HG02678 (cell line): ENCODE measurements around the gene GUSB.
"Not testable (repeated sequence)": the region's sequence is repeated elsewhere in the genome, so short reads cannot be mapped to it uniquely, and the experiment has no call there.

Experiments
- ATAC-seq: cut with Tn5 transposase; IDR thresholded peaks from one replicate; pipeline ENCODE4 v1.9.1; 2021; ENCODE audit warnings: mild to moderate bottlenecking, moderate library complexity; ENCODE audit not compliant: unreplicated experiment

The GUSB gene

DNA sequence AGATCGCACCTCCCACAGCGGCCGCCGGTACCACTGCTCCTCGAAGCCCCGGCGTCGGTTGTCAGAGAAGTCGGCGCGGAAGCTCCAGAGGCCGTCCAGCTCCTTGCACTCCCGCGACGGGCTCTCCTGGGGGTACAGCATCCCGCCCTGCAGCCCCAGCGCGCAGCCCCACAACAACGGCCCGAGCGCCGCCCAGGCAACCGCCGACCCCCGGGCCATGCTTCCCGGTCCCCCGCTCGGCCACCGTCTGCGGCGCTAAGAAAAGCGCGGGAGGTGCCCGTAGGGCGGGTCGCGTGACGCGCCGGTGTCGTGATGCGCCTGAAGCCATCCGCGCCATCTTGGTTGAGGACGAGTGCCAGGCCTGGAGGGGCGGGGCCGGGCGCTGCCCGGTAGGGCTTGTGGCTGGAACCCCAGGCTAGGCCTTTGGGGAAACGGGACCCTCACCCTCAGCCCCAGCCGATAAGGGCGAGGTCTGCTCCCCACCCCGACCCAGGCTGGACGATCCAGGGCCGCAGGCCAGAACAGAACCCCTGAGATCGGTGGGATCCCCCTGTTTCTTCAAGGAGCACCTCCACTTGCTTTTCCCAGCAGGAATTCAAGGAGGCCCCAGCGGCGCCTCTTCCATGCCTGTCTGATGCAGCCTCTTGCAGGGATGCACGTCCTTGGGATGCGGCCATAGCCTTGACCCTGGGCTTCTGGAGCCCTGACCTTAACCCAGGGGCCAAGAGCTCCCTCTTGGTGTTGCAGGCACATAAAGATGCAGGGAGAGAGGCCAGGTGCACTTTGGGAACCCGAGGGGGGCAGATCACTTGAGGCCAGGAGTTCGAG lies at the start of gene GUSB:
Gene GUSB, minus strand, starts transcription at position 249 of the 828 bp plus-strand sequence. Its CDS starts 30 bp downstream, at position 219.
- ATAC-seq, result peak; percentile 88

DNA sequence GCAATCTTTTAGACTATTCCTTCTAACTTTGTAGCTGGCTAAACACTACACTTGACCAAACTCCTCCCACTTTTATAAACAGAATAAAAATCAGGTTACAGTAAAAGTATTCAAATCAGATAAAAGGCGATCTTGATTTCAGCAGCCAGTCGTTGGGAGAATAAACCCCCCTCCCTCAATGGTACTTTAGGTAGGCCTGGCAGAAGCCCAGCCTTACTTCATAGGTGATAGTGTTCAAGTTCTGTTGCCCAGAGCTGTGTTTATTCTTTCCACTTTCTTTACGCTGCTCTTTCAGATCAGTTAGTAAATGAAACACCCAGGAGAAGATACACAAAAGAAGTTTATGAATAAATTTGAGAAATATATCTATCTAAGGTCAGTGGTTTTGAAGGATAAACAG lies 46.3 kb upstream of the GUSB start:
- ATAC-seq, result not testable (repeated sequence)

DNA sequence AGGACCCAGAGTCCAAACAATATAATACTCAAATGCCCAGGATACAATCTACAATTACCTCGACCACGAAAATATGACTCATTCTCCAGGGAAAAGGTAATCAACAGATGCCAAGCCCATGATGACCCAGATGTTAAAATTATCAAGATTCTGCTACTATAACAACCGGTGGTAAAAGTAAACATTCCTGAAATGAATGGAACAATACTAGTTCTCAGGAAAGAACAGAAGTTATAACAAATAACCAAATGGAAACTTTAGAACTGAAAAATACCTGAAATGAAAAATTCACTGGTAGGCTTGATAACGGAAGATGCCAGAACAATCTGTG lies 34.1 kb upstream of the GUSB start:
- ATAC-seq, result no peak

GRCh38 chr7:66015440-66016130 lies 33.6 kb upstream of the GUSB start:
- ATAC-seq, result no peak

GRCh38 chr7:66013938-66014337 lies 31.9 kb upstream of the GUSB start:
- no peak for ATAC-seq

DNA sequence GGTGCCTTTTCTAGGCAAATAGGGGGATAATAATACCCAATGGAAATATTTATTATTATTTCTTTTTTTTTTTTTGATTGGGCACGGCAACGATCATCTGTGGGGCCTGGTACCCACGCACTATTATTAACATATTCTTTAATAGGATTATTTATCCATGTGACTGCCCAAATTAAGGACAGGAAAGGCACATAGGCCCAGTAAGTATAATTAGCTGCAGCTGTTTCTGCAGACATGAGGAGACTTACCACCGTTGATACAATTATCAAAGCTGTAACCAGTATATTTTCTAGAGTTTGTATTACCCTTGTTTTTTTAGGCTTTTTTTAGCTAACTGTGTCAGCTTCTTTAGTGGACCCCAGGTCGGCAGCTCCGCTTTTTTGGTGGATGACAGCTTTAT lies 25.2 kb upstream of the GUSB start:
- no peak for ATAC-seq

- not testable (repeated sequence) for ATAC-seq
Measured at GRCh38 chr7:66005115-66005671, 23.2 kb upstream of the GUSB start.

DNA sequence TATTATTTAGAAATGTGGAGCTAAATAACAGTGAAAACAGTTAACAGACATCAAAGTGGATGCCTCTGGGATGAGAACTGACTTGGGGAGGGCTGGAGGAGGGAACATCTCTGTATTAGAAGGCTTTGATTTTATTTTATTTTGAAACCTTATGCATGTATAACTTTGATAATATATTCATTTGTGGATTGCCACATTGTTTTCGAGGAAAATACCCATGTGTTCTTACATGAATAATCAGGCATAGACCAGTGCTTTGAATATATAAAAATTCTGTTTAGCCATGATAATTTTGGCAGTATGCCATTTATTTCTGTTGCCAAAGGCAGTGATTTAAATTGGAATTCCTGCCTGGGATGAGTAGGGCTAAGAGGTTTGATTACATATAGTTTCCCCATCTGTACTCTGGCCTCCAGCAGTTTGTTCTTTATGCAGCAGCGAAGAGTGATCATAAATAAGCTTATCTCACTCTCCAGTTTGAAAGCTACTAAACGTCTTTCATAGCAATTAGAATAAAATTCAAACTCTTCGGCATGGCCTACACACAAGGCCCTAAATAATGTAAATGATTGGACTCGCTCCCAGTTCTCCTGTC lies 18.9 kb upstream of the GUSB start:
- not testable (repeated sequence) for ATAC-seq

GRCh38 chr7:65994984-65995383 lies 13.0 kb upstream of the GUSB start:
- ATAC-seq, result not testable (repeated sequence)

- ATAC-seq, result no peak
Measured at GRCh38 chr7:65992526-65992925, 10.5 kb upstream of the GUSB start.

GRCh38 chr7:65991829-65992228 lies 9.8 kb upstream of the GUSB start:
- ATAC-seq, result not testable (repeated sequence)

DNA sequence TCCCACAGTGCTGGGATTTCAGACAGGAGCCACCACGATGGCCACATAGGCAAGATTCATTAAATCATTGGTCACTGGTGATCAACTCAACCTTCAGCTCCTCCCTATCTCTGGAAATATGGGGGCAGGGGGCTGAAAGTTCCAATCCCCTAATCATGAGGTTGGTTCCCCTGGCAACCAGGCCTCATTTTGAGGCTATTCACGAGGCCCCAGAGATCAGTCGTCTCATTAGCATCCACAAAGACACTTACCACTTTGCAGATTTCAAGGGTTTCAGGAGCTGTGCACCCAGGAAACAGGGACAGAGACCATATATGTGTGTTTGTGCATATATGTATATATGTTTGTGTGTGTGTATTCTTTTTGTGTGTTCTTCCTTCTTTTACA lies 7.7 kb upstream of the GUSB start:
- no peak for ATAC-seq

GRCh38 chr7:65988503-65988902 lies 6.5 kb upstream of the GUSB start:
- ATAC-seq, result not testable (repeated sequence)

DNA sequence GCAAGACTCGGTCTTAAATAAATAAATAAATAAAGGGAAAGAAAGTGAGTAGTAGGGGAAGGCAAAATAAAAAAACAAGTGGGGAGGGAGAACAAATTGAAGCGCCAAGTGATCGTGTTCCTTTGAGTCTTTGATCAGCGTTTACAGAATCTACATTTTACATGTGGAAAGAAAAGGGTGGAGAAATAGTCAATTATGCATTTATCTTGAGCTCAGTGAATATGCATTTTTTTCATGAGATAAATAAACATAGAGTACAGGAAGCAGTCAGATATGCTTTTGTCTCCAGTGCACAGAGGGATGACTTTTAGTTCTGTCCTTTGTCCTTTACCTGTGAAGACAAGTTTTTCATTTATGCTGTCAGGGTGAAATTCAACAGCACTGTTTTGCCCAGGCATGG lies 6.1 kb upstream of the GUSB start:
- no peak for ATAC-seq

DNA sequence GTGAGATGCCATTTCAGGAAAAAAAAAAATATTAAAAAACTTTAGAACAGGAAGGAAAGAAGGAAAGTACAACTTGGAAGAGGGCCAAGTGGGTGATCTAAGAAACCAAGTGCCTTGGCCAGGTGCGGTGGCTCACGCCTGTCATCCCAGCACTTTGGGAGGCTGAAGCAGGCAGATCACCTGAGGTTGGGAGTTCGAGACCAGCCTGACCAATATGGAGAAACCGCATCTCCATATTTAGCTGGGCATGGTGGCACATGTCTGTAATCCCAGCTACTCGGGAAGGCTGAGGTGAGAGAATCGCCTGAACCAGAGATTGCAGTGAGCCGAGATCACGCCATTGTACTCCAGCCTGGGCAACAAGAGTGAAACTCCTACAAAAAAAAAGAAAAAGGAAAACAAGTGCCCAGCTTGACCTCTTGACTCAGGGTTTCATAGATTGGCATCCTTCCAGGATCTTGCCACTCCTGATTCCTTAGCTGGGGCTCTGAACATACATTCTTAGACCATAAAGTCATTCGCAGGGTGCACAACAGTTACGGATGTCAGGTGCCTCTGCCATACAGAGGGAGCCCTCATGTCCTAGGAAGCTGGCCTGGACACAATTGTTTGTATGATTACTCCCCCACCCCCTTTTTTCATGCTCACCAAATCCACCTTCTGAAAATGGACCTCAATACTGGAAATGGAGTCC lies 2.1 kb upstream of the GUSB start:
- ATAC-seq, result no peak

GRCh38 chr7:65980478-65981250 lies 1.3 kb downstream of the GUSB start:
- peak; percentile 69 for ATAC-seq

DNA sequence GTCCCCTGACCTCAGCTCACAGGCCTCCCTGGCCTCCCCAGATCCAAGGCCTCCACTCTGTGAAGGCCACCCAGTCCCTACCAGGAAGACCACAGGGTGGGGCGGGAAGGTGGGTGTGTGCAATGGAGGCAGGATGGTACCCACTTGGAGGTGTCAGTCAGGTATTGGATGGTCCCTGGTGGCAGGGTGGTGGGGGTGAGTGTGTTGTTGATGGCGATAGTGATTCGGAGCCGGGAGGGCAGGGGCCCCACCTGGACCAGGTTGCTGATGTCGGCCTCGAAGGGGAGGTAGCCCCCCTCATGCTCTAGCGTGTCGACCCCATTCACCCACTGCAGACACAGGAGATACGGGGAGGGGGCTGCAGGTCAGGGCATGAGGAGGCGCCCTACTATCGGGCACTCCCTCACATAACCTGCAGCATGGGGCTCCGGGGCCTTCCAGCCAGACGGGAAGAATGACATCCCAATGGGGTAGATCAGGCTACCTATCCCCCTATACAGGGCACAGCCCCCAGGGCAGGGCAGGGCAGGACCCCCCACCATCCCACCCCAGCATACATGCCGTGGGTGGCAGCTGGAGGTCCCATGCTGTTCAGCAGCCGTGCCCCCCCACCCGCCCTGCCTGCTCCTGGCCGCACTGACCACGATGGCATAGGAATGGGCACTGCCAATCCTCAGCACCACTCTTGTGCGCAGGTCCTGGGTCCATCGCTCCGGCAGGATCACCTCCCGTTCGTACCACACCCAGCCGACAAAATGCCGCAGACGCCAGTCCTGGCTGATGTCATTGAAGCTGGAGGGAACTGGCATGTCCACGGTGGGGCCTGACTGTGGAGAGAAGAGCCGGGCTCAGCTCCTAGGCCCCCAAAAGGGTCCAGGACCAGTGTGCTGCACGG lies 2.2 kb downstream of the GUSB start:
- ATAC-seq, result no peak

DNA sequence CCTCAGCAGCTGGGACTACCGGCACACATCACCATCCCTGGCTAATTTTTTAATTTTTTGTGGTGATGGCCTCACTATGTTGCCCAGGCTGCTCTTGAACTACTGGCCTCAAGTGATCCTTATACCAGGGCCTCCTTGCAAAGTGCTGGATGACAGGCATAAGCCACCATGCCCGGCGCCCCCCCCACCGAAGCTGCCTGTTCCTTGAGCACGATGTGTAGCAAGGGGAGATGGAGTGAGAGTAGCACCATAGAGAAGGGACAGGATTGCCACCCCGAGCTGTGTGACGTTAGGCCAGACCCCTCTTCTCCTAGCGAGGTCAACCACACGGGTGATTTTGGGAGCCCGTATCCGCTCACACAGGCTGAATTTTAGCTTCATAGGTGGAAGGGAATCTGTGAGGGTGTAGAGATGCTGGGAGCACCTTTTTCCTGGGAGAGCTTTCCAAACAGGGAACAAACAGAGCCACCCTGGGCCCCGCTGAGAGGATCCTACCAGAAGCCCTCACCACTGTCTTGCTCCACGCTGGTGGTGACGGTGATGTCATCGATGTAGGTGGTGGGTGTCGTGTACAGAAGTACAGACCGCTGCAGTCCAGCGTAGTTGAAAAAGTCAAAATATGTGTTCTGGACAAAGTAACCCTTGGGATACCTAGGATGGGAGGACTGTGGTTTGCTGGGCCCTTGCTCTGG lies 3.0 kb downstream of the GUSB start:
- ATAC-seq, result no peak
